GM18873 (cell line): Measurements from ENCODE around the gene FCRL5.
"Not testable (repeated sequence)": the region's sequence is repeated elsewhere in the genome, so short reads cannot be mapped to it uniquely, and the experiment has no call there.

Source experiments
- ATAC-seq: cut with Tn5 transposase; IDR thresholded peaks from one replicate; pipeline ENCODE4 v1.9.1; 2021; ENCODE audit warnings: mild to moderate bottlenecking, moderate library complexity, moderate number of reproducible peaks; ENCODE audit not compliant: unreplicated experiment, low FRiP score

The FCRL5 gene

GRCh38 chr1:157490467-157491165 is 61.7 kb downstream of the FCRL5 start:
- ATAC-seq, result no peak

GRCh38 chr1:157488156-157488555 is 64.2 kb downstream of the FCRL5 start:
- no peak for ATAC-seq

- ATAC-seq, result no peak
Observed at GRCh38 chr1:157487504-157487903, 64.8 kb downstream of the FCRL5 start.

GRCh38 chr1:157487096-157487495 is 65.2 kb downstream of the FCRL5 start:
- no peak for ATAC-seq

- not testable (repeated sequence) for ATAC-seq
Observed at GRCh38 chr1:157486400-157486799, 65.9 kb downstream of the FCRL5 start.

- no peak for ATAC-seq
Observed at GRCh38 chr1:157485793-157486192, 66.5 kb downstream of the FCRL5 start.

- ATAC-seq, result no peak
Observed at GRCh38 chr1:157484573-157484972, 67.7 kb downstream of the FCRL5 start.

- ATAC-seq, result no peak
Observed at GRCh38 chr1:157483635-157484034, 68.7 kb downstream of the FCRL5 start.

GRCh38 chr1:157482717-157483116 is 69.6 kb downstream of the FCRL5 start:
- no peak for ATAC-seq

- ATAC-seq, result no peak
Observed at GRCh38 chr1:157482174-157482573, 70.1 kb downstream of the FCRL5 start.

- ATAC-seq, result no peak
Observed at GRCh38 chr1:157478030-157478429, 74.3 kb downstream of the FCRL5 start.

GRCh38 chr1:157477419-157477818 is 74.9 kb downstream of the FCRL5 start:
- no peak for ATAC-seq

GRCh38 chr1:157472959-157473358 is 79.4 kb downstream of the FCRL5 start:
- no peak for ATAC-seq

- no peak for ATAC-seq
Observed at GRCh38 chr1:157472056-157472701, 80.1 kb downstream of the FCRL5 start.

GRCh38 chr1:157471531-157471930 is 80.8 kb downstream of the FCRL5 start:
- no peak for ATAC-seq

GRCh38 chr1:157469752-157470675 is 82.3 kb downstream of the FCRL5 start:
- no peak for ATAC-seq

GRCh38 chr1:157469300-157469699 is 83.0 kb downstream of the FCRL5 start:
- ATAC-seq, result no peak

- ATAC-seq, result no peak
Observed at GRCh38 chr1:157466011-157466410, 86.3 kb downstream of the FCRL5 start.
